CD14-positive monocyte (primary cell): ENCODE results near the gene AURKB. TPM values are rescaled to one million over a fixed set of nuclear protein-coding genes. Genes with fewer than 3 reads are reported as not detected.

ENCODE experiments used
- DNase-seq, 3 donors: peaks; one replicate each; pipeline ENCODE4 v3.0.0-alpha.2; 2011 to 2022
- H2AFZ ChIP-seq: 2 replicates; pipeline ENCODE4 v1.6.0; 2012; ENCODE audit warnings: mild to moderate bottlenecking, low read depth, low read length, inconsistent platforms; ENCODE audit not compliant: insufficient read depth, poor library complexity, severe bottlenecking
- H3K27ac ChIP-seq, 2 donors: 1 replicate in 1 of 2; 2 replicates in 1 of 2; pipeline ENCODE4 v1.5.1; 2012 to 2013; ENCODE audit warnings: low read length in 2 of 2, control low read depth in 1 of 2, inconsistent platforms in 1 of 2, low read depth in 1 of 2, mild to moderate bottlenecking in 1 of 2
- H3K27me3 ChIP-seq, 2 donors: one replicate each; pipeline versions ENCODE4 v1.6.0 to v1.6.1; 2011 to 2013; ENCODE audit warnings: low read length in 2 of 2; ENCODE audit not compliant: control insufficient read depth in 2 of 2, insufficient read depth in 2 of 2
- H3K36me3 ChIP-seq, 2 donors: replicated peaks in 1 of 2; 1 replicate in 1 of 2; 2 replicates in 1 of 2; pipeline versions ENCODE4 v1.5.1 to v1.6.1; 2012 to 2013; ENCODE audit warnings: low read length in 2 of 2, control low read depth in 1 of 2, inconsistent platforms in 1 of 2, mild to moderate bottlenecking in 1 of 2; ENCODE audit not compliant: insufficient read depth in 2 of 2, control insufficient read depth in 1 of 2
- H3K4me1 ChIP-seq, 2 donors: 1 replicate in 1 of 2; 2 replicates in 1 of 2; pipeline versions ENCODE4 v1.5.1 to v1.6.1; 2012 to 2013; ENCODE audit warnings: low read length in 2 of 2, control low read depth in 1 of 2, inconsistent platforms in 1 of 2, mild to moderate bottlenecking in 1 of 2, moderate library complexity in 1 of 2; ENCODE audit not compliant: insufficient read depth in 2 of 2, control insufficient read depth in 1 of 2
- H3K4me2 ChIP-seq: replicated peaks from 2 replicates; pipeline ENCODE3; 2012; ENCODE audit warnings: low read length, moderate library complexity, mild to moderate bottlenecking; ENCODE audit not compliant: poor library complexity, severe bottlenecking; ENCODE audit errors: extremely low read depth
- H3K4me3 ChIP-seq, 3 experiments: fragments of 200-600 bp in 1 of 3; sonication (generic) in 1 of 3; replicated peaks in 1 of 3; 1 replicate in 2 of 3; 2 replicates in 1 of 3; pipeline ENCODE4 v1.5.1; 2011 to 2013; ENCODE audit warnings: low read length in 3 of 3, mild to moderate bottlenecking in 3 of 3, control low read depth in 2 of 3, low read depth in 2 of 3, inconsistent platforms in 1 of 3, moderate library complexity in 1 of 3
- H3K79me2 ChIP-seq: 2 replicates; pipeline ENCODE4 v1.6.0; 2012; ENCODE audit warnings: mild to moderate bottlenecking, control low read depth, inconsistent platforms, low read length, moderate library complexity; ENCODE audit not compliant: insufficient read depth
- H3K9ac ChIP-seq: 2 replicates; pipeline ENCODE4 v1.6.0; 2017; ENCODE audit warnings: low read length, mild to moderate bottlenecking; ENCODE audit not compliant: insufficient read depth, poor library complexity, severe bottlenecking
- H3K9me3 ChIP-seq, 2 donors: replicated peaks in 1 of 2; 1 replicate in 1 of 2; 2 replicates in 1 of 2; pipeline versions ENCODE4 v1.5.1 to v1.6.1; 2012 to 2013; ENCODE audit warnings: low read length in 2 of 2, control low read depth in 1 of 2; ENCODE audit not compliant: control insufficient read depth in 1 of 2, insufficient read depth in 1 of 2
- H4K20me1 ChIP-seq: 2 replicates; pipeline ENCODE4 v1.6.0; 2012; ENCODE audit warnings: mild to moderate bottlenecking, low read length, control low read depth, moderate library complexity; ENCODE audit not compliant: insufficient read depth
- H3K27ac Mint-ChIP-seq, 7 donors: one replicate each; pipeline ENCODE4 v1.8.0; 2020; ENCODE audit warnings: mild to moderate bottlenecking in 7 of 7, mixed read lengths in 7 of 7, moderate library complexity in 6 of 7, inconsistent platforms in 2 of 7
- H3K27me3 Mint-ChIP-seq, 3 donors: one replicate each; pipeline ENCODE4 v1.8.0; 2021 to 2022; ENCODE audit warnings: low read depth in 3 of 3, mild to moderate bottlenecking in 3 of 3, mixed read lengths in 3 of 3, moderate library complexity in 3 of 3, inconsistent platforms in 1 of 3
- H3K36me3 Mint-ChIP-seq, 2 donors: one replicate each; pipeline ENCODE4 v1.8.0; 2020; ENCODE audit warnings: mixed read lengths in 2 of 2, inconsistent platforms in 1 of 2, mild to moderate bottlenecking in 1 of 2
- H3K4me1 Mint-ChIP-seq: one replicate; pipeline ENCODE4 v1.8.0; 2020; ENCODE audit warnings: mild to moderate bottlenecking, mixed read lengths
- H3K4me3 Mint-ChIP-seq, 2 donors: one replicate each; pipeline ENCODE4 v1.8.0; 2020; ENCODE audit warnings: mild to moderate bottlenecking in 2 of 2, mixed read lengths in 2 of 2, moderate library complexity in 1 of 2
- H3K9me3 Mint-ChIP-seq, 7 donors: one replicate each; pipeline ENCODE4 v1.8.0; 2020 to 2022; ENCODE audit warnings: mixed read lengths in 7 of 7, mild to moderate bottlenecking in 6 of 7, moderate library complexity in 6 of 7, inconsistent platforms in 2 of 7
- WGBS: methylation state at CpG from one replicate; pipeline ENCODE4 v1.1.5; 2013; ENCODE audit warnings: missing lambda C conversion rate; ENCODE audit not compliant: insufficient coverage; 5-methylcytosine and 5-hydroxymethylcytosine counted together
- intact Hi-C, 2 donors: fragments of 100-400 bp; cut with micrococcal nuclease; formaldehyde crosslinking; loops; one replicate each; pipeline versions ENCODE4 v1.15.0 to v1.15.1; 2023
- polyA plus RNA-seq, 3 donors: library from polyadenylated mRNA; depleted of rRNA in 1 of 3; unstranded in 2 of 3; stranded (reverse) in 1 of 3; fragments of 300-500 nt in 2 of 3; fragments of >200 nt in 1 of 3; fragmentation: Illumina TruSeq in 2 of 3; gene quantifications; 1 replicate in 2 of 3; 2 replicates in 1 of 3; pipeline ENCODE4 v1.2.3, GENCODE V29; 2012 to 2021
- TF ChIP-seq, protein P1 (sequence below): fragments of 200-600 bp; IDR thresholded peaks from one replicate; pipeline ENCODE4 v1.8.0; 2022; ENCODE audit warnings: antibody characterized with exemption, mild to moderate bottlenecking

The AURKB gene
- polyA plus RNA-seq, 3 donors = 0.38 to 4.2 (median 0.79) TPM

DNA sequence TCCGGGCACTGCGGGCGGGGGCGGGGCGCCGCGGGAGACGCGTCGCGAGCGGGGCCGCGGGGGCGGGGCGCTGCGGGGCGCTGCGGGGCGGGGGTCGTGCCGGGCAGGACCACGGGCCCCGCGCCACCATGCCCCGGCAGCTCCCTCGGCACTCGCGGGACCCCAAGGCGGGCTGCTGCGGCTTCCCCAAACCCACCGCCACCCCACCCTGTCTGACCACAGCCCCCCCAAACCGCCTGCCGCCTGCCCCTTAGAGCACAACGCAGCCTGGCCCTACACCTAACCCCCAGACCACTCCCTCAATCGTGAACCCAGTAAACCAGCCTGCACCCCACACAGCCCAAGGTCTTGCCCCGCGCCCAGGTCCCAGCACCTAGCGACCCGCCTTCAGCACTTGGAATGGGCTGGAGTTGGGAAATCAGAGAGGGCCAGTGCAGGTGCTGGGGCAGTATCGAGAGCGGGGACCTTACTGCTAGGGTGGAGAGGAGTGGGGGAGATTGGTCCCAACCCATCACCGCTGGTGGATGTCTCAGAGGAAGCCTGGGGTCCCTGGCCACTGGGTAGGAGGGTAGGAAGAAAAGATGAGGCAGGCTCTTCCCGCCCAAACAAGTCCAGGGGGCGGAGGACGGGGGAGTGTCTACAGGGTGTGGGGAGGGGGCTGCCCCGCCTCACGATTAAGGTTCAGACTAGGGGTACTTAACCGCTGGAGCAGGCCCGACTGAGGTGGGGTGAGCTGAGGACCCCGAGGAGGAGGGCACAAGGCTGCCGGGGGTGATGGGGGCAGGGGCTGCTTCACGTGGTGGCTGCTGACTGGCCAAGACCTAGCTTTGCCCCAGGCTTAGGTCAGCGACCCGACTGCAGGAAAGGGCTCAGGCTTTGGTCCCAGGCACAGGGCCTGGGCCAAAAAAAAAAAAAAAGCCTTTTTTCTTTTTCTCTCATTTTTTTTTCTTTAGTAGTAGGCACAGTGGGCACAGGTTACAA, 47.1 kb downstream of the AURKB start:
- no peak for DNase-seq
- Mint-ChIP-seq H3K9me3 (no peaks in the 10 kb centered on the region), H3K36me3 (peaks cover 23 to 29% of the 10 kb centered on the region in 2 donors), H3K4me3 (peak overlapping the region; percentile 82 to 88), H3K27ac (peak overlapping the region in 6 of 7 donors; percentile 86 to 98 (median 96)), H3K27me3 (no peaks in the 10 kb centered on the region), H3K4me1 (peaks cover 55% of the 10 kb centered on the region)
- peaks cover 40 to 63% of the 10 kb centered on the region in 2 donors for H3K4me1 ChIP-seq
- intact Hi-C loops = loop anchor here in 1 of 2 donors (5.0 kb wide), 1 partner anchor 36 kb away; no protein-coding TSS in a partner anchor
- H4K20me1 ChIP-seq = no peaks in the 10 kb centered on the region
- peak overlapping the region; percentile 86 for H3K4me2 ChIP-seq
- H3K9ac ChIP-seq = peak overlapping the region; percentile 99
- H2AFZ ChIP-seq = peak overlapping the region; percentile 88
- no peaks in the 10 kb centered on the region for H3K27me3 ChIP-seq
- TF ChIP-seq, protein P1, sequence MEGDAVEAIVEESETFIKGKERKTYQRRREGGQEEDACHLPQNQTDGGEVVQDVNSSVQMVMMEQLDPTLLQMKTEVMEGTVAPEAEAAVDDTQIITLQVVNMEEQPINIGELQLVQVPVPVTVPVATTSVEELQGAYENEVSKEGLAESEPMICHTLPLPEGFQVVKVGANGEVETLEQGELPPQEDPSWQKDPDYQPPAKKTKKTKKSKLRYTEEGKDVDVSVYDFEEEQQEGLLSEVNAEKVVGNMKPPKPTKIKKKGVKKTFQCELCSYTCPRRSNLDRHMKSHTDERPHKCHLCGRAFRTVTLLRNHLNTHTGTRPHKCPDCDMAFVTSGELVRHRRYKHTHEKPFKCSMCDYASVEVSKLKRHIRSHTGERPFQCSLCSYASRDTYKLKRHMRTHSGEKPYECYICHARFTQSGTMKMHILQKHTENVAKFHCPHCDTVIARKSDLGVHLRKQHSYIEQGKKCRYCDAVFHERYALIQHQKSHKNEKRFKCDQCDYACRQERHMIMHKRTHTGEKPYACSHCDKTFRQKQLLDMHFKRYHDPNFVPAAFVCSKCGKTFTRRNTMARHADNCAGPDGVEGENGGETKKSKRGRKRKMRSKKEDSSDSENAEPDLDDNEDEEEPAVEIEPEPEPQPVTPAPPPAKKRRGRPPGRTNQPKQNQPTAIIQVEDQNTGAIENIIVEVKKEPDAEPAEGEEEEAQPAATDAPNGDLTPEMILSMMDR = no peak
- peak overlapping the region; percentile 43 to 94 for H3K27ac ChIP-seq
- H3K4me3 ChIP-seq = peak overlapping the region; percentile 46 to 98 (median 46)
- H3K36me3 ChIP-seq = peaks cover 19 to 26% of the 10 kb centered on the region in 2 donors
- H3K79me2 ChIP-seq = peaks cover 31% of the 10 kb centered on the region
- H3K9me3 ChIP-seq = no peaks in the 10 kb centered on the region
- WGBS = 15% methylated on average over 51 of the region's 55 CpGs

DNA sequence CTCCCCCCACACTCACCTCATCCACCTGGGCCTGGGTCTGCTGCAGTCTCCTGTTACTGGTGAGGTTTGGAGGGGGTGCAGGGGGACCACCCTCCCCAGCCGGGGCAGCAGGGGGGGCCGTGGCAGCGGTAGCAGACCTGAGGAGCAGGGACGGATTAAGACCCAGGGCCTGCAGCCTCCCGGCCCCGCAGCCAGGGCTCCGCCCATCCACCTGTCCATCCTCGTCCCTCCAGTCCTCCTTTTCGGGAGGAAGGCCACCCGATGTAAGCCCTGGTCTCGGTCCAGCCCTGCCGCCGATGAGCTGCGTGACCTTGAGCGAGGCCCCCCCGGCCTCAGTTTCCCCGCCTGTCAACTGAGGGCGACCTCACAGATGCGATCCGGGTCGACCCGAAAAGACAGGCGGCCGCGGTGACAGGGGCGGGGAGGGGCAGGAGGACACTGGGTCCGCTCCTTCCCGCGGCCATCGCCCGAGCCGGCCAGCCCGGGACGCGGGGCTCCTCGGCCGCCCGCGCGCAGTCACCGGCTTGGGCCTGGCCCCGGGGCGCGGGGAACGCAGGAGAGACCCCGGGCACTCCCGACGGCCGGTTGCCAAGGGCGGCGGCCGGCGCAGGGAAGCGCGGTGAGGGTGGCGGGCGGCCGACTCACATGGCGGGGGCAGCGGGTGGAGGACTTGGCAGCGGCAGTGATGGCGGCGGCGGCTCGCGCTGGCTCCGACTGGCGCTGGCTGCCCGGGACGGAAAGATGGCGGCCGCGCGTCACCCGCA, 48.0 kb downstream of the AURKB start, which contains the start of gene VAMP2:
TSS of gene VAMP2 (minus strand) at position 716 of the 764 bp plus-strand sequence. CDS start at position 647, 69 bp downstream.
- Histone ChIP-seq H3K27me3 (no peaks in the 10 kb centered on the region), H3K9me3 (no peaks in the 10 kb centered on the region), H3K4me3 (peak within 1 kb of the TSS; percentile 86 to 98 (median 95)), H3K4me1 (peaks cover 45 to 71% of the 10 kb centered on the region in 2 donors), H2AFZ (peak within 1 kb of the TSS; percentile 88), H3K4me2 (peak within 1 kb of the TSS; percentile 86), H3K27ac (peak within 1 kb of the TSS; percentile 74 to 94), H4K20me1 (no peaks in the 10 kb centered on the region), H3K79me2 (peaks cover 31% of the 10 kb centered on the region), H3K9ac (peak within 1 kb of the TSS; percentile 99), H3K36me3 (peaks cover 19 to 26% of the 10 kb centered on the region in 2 donors)
- H3K27me3 Mint-ChIP-seq = no peaks in the 10 kb centered on the region
- DNase-seq = peak; percentile 54 to 79 (median 71)
- intact Hi-C loops = loop anchor here in 1 of 2 donors (5.0 kb wide), 1 partner anchor 35 kb away; no protein-coding TSS in a partner anchor
- peaks cover 59% of the 10 kb centered on the region for H3K4me1 Mint-ChIP-seq
- TF ChIP-seq, protein P1 = no peak
- peak within 1 kb of the TSS; percentile 82 to 88 for H3K4me3 Mint-ChIP-seq
- under 1% methylated on average over 71 of the region's 75 CpGs for WGBS
- peak within 1 kb of the TSS in 6 of 7 donors; percentile 86 to 98 (median 96) for H3K27ac Mint-ChIP-seq
- no peaks in the 10 kb centered on the region for H3K9me3 Mint-ChIP-seq
- peaks cover 23 to 30% of the 10 kb centered on the region in 2 donors for H3K36me3 Mint-ChIP-seq
